Ishikawa (cell line): ENCODE data around the gene SLC1A2.
A peak's percentile ranks its signal among the peaks of the same experiment; 100 is the strongest.

ENCODE experiments used
- CEBPB ChIP-seq: IDR thresholded peaks from 2 replicates; pipeline ENCODE4 v1.6.1; 2012
- CREB1 ChIP-seq: IDR thresholded peaks from 2 replicates; pipeline ENCODE4 v1.6.1; 2012; ENCODE audit warnings: low read depth
- EGR1 ChIP-seq: IDR thresholded peaks from 2 replicates; pipeline ENCODE4 v1.6.1; 2012
- EP300 ChIP-seq: IDR thresholded peaks from 2 replicates; pipeline ENCODE4 v1.6.1; 2012; ENCODE audit warnings: borderline replicate concordance
- FOXM1 ChIP-seq: IDR thresholded peaks from 2 replicates; pipeline ENCODE4 v1.6.1; 2012; ENCODE audit warnings: low read depth, borderline replicate concordance
- MAX ChIP-seq: IDR thresholded peaks from 2 replicates; pipeline ENCODE4 v1.6.1; 2012
- NFIC ChIP-seq: IDR thresholded peaks from 2 replicates; pipeline ENCODE4 v1.6.1; 2012
- RAD21 ChIP-seq: IDR thresholded peaks from 2 replicates; pipeline ENCODE4 v1.6.1; 2012; ENCODE audit warnings: low read depth
- REST ChIP-seq: IDR thresholded peaks from 2 replicates; pipeline ENCODE4 v1.6.1; 2012; ENCODE audit warnings: low read depth, mild to moderate bottlenecking
- TAF1 ChIP-seq: IDR thresholded peaks from 2 replicates; pipeline ENCODE4 v1.6.1; 2012; ENCODE audit warnings: low read depth, mild to moderate bottlenecking
- TCF12 ChIP-seq: IDR thresholded peaks from 2 replicates; pipeline ENCODE4 v1.6.1; 2012; ENCODE audit warnings: low read depth
- TEAD4 ChIP-seq: IDR thresholded peaks from 2 replicates; pipeline ENCODE4 v1.6.1; 2012
- USF1 ChIP-seq: IDR thresholded peaks from 2 replicates; pipeline ENCODE4 v1.6.1; 2012
- YY1 ChIP-seq: IDR thresholded peaks from 2 replicates; pipeline ENCODE4 v1.6.1; 2012; ENCODE audit warnings: low read depth
- ZBTB7A ChIP-seq: IDR thresholded peaks from 2 replicates; pipeline ENCODE4 v1.6.1; 2012; ENCODE audit warnings: low read depth

SLC1A2 gene

GRCh38 chr11:35419184-35419829 is at the start of gene SLC1A2:
SLC1A2 (minus strand) TSS chr11:35419558; CDS start chr11:35418966, 592 bp downstream.
- no peak for TF ChIP-seq ZBTB7A
- no peak for TF ChIP-seq CEBPB
- no peak for TF ChIP-seq NFIC
- TF ChIP-seq RAD21, result no peak
- no peak for TF ChIP-seq YY1
- no peak for TF ChIP-seq FOXM1
- TF ChIP-seq TAF1, result no peak
- no peak for TF ChIP-seq EP300
- TF ChIP-seq TEAD4, result no peak
- TF ChIP-seq CREB1, result no peak
- no peak for TF ChIP-seq TCF12
- no peak; the same call in 1 of the 2 replicates for TF ChIP-seq MAX
- TF ChIP-seq EGR1, result no peak
- TF ChIP-seq USF1, result no peak
- TF ChIP-seq REST, result no peak

GRCh38 chr11:35466058-35466457 is 46.7 kb upstream of the SLC1A2 start:
- TF ChIP-seq YY1, result no peak
- TF ChIP-seq MAX, result no peak
- TF ChIP-seq RAD21, result no peak
- TF ChIP-seq EP300, result no peak
- TF ChIP-seq NFIC, result no peak
- no peak for TF ChIP-seq TEAD4
- no peak for TF ChIP-seq REST
- TF ChIP-seq ZBTB7A, result no peak
- TF ChIP-seq FOXM1, result no peak
- no peak for TF ChIP-seq CEBPB
- TF ChIP-seq CREB1, result no peak
- TF ChIP-seq TAF1, result no peak
- TF ChIP-seq TCF12, result no peak

GRCh38 chr11:35464308-35464707 is 45.0 kb upstream of the SLC1A2 start:
- no peak for TF ChIP-seq ZBTB7A
- TF ChIP-seq RAD21, result peak; percentile 45
- TF ChIP-seq MAX, result no peak
- no peak for TF ChIP-seq FOXM1

GRCh38 chr11:35463331-35463751 is 44.0 kb upstream of the SLC1A2 start:
- TF ChIP-seq NFIC, result no peak

GRCh38 chr11:35461917-35462538 is 42.7 kb upstream of the SLC1A2 start:
- TF ChIP-seq TAF1 (no peak), RAD21 (no peak), EP300 (no peak), FOXM1 (no peak), REST (no peak), TEAD4 (no peak), TCF12 (no peak), MAX (no peak), NFIC (no peak), EGR1 (no peak), CREB1 (no peak)
